Measurements from ENCODE around the gene SAMD4B. TPM values are rescaled to one million over a fixed set of nuclear protein-coding genes. Genes with fewer than 3 reads are reported as not detected.
A peak's percentile ranks its signal among the peaks of the same experiment; 100 is the strongest.

SAMD4B gene
- total and polyA plus RNA-seq, 7 experiments from 2014 or later: 7.3 to 84.6 (median 64.0) TPM

- Mint-ChIP-seq H3K27me3 (no peaks in the 10 kb centered on the region), H3K9me3 (no peaks in the 10 kb centered on the region), H3K36me3 (peaks cover 9 to 34% (median 14%) of the 10 kb centered on the region in 5 donors), H3K27ac (peak overlapping the region in 2 of 9 donors; percentile 48 to 55), H3K4me1 (peaks cover 0 to 3% (median 0%) of the 10 kb centered on the region in 7 donors), H3K4me3 (no peak overlapping the region)
- no peak overlapping the region for H3K4me3 ChIP-seq (ENCODE audit: low read length)
- DNase-seq (no peak), ATAC-seq (no peak)
- no peaks in the 10 kb centered on the region for H3K27me3 ChIP-seq (ENCODE audit: control insufficient read depth in 2 of 2, insufficient read depth in 2 of 2, low read length in 2 of 2)
- POLR2A ChIA-PET: interaction anchor here (0.7 kb wide), 1 partner anchor 129 kb away, joined by 3 read pairs; no protein-coding TSS in a partner anchor
- H3K36me3 ChIP-seq (ENCODE audit: control insufficient read depth in 2 of 3, insufficient read depth in 3 of 3, low read length in 3 of 3): peaks cover 0 to 70% (median 3%) of the 10 kb centered on the region in 3 experiments
- CTCF ChIA-PET: interaction anchor here (0.6 kb wide), 1 partner anchor 1095 kb away, joined by 3 read pairs; no protein-coding TSS in a partner anchor
- H3K27ac ChIP-seq (ENCODE audit: low read depth, low read length): no peak overlapping the region
- no peaks in the 10 kb centered on the region for H3K9me3 ChIP-seq (ENCODE audit: control insufficient read depth in 2 of 3, low read length in 3 of 3)
- intact Hi-C loops (cut with micrococcal nuclease): no loop called here
- no peaks in the 10 kb centered on the region for H3K4me1 ChIP-seq (ENCODE audit: control insufficient read depth in 2 of 2, insufficient read depth in 2 of 2, low read length in 2 of 2)
These were observed 27.0 kb downstream of the SAMD4B start for GRCh38 chr19:39369200-39369599.

DNA sequence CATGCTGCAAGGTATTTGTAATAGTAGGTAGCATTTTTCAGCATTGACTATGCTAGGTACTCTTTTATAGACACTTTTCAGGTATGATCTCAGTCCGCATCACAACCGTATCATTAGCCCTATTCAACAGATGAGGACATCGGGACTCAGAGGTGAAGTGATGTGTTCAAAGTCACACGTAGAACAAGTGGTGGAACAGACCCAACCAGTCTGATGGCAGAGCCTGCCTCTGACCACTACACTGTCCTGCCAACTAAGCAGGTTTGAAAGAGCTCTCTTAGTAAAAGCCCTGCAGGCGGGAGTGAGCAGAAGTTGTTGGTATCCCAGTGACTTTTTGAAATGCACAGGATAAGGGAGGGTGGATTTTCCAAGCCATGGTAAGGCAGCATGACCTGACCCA is 28.5 kb downstream of the SAMD4B start:
- no peak overlapping the region for H3K4me3 Mint-ChIP-seq
- no peaks in the 10 kb centered on the region for H3K27me3 Mint-ChIP-seq
- CTCF ChIA-PET: no interaction called here
- peaks cover 9 to 34% (median 20%) of the 10 kb centered on the region in 5 donors for H3K36me3 Mint-ChIP-seq
- Histone ChIP-seq H3K27ac (ENCODE audit: low read depth, low read length) (no peak overlapping the region), H3K4me1 (ENCODE audit: control insufficient read depth in 2 of 2, insufficient read depth in 2 of 2, low read length in 2 of 2) (no peaks in the 10 kb centered on the region), H3K36me3 (ENCODE audit: control insufficient read depth in 2 of 3, insufficient read depth in 3 of 3, low read length in 3 of 3) (peaks cover 0 to 70% (median 3%) of the 10 kb centered on the region in 3 experiments), H3K27me3 (ENCODE audit: control insufficient read depth in 2 of 2, insufficient read depth in 2 of 2, low read length in 2 of 2) (no peaks in the 10 kb centered on the region), H3K9me3 (ENCODE audit: control insufficient read depth in 2 of 3, low read length in 3 of 3) (no peaks in the 10 kb centered on the region), H3K4me3 (ENCODE audit: low read length) (no peak overlapping the region)
- H3K4me1 Mint-ChIP-seq: peaks cover 0 to 1% (median 0%) of the 10 kb centered on the region in 7 donors
- POLR2A ChIA-PET: no interaction called here
- H3K27ac Mint-ChIP-seq: peak overlapping the region in 2 of 9 donors; percentile 5 to 25
- intact Hi-C loops (cut with micrococcal nuclease): no loop called here
- no peak for DNase-seq
- no peak for ATAC-seq
- no peaks in the 10 kb centered on the region for H3K9me3 Mint-ChIP-seq

DNA sequence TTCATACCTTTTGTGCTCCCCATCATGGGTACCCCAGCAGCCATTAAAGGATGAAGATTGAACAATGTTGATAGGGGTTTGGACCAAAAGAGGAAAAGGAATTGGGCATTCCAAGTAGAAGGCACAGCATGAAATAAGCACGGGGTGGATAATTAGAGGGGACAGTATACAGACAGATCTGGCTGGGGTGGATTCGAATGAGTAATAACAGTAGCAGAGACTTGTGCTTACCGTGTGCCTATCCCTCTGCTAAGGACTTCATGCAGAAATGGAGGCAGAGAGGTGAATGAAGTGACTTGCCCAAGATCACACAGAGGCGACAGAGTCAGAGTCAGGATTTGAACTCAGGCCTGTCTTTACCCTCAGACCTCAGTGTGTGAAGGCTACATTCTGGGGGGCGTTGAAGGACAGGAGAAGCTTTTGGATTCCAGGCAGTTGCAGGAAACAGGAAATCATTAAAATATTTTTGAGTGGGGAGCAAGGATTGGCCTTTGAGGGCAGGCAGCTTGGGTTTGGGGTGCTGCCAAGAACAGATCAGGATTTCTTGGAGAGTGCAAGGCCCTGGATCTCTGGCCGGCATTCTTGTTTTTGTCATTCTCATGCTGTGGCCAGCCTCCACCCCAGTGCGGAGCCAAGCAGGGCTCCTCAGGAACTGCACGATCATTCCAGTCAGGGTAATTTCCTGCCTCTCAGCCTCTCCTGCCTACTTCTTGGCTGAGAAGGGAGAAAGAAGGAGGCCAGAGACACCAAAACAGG is 30.0 kb downstream of the SAMD4B start:
- intact Hi-C loops (cut with micrococcal nuclease): no loop called here
- H3K4me1 ChIP-seq (ENCODE audit: control insufficient read depth in 2 of 2, insufficient read depth in 2 of 2, low read length in 2 of 2): no peaks in the 10 kb centered on the region
- no peaks in the 10 kb centered on the region for H3K9me3 ChIP-seq (ENCODE audit: control insufficient read depth in 2 of 3, low read length in 3 of 3)
- Mint-ChIP-seq H3K4me1 (peaks cover 0 to 1% (median 0%) of the 10 kb centered on the region in 7 donors), H3K27me3 (no peaks in the 10 kb centered on the region), H3K27ac (peak overlapping the region in 5 of 9 donors; percentile 0 to 38 (median 10)), H3K4me3 (no peak overlapping the region), H3K9me3 (no peaks in the 10 kb centered on the region), H3K36me3 (peaks cover 14 to 45% (median 25%) of the 10 kb centered on the region in 5 donors)
- H3K36me3 ChIP-seq (ENCODE audit: control insufficient read depth in 2 of 3, insufficient read depth in 3 of 3, low read length in 3 of 3): peaks cover 4 to 75% (median 10%) of the 10 kb centered on the region in 3 experiments
- ChIA-PET POLR2A (no interaction called here), CTCF (interaction anchor here (0.7 kb wide), 1 partner anchor 1076 kb away, joined by 3 read pairs; no protein-coding TSS in a partner anchor)
- H3K27ac ChIP-seq (ENCODE audit: low read depth, low read length): no peak overlapping the region
- H3K27me3 ChIP-seq (ENCODE audit: control insufficient read depth in 2 of 2, insufficient read depth in 2 of 2, low read length in 2 of 2): no peaks in the 10 kb centered on the region
- ATAC-seq (no peak), DNase-seq (no peak)
- no peak overlapping the region for H3K4me3 ChIP-seq (ENCODE audit: low read length)

DNA sequence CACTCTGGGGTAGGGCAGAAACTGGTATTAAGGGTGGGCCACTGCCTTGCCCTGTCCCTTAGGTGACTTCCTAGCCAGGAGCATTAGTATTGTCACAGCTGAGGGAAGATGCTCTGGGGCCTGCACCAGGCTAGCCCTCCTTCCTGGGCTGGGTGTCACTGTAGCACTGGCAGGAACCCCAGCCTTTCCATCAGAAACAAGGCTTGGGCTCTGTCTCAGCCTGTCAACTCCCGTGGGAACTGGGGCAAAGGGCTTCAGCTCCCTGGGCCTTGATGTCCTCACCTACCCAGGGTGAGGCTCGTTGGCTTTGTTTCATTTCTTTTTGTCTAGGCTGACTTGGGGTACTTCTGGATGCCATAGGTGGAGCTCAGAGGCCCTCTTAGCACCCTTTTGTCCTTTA is 30.7 kb downstream of the SAMD4B start:
- Mint-ChIP-seq H3K9me3 (no peaks in the 10 kb centered on the region), H3K4me3 (no peak overlapping the region), H3K4me1 (peaks cover 0 to 1% (median 0%) of the 10 kb centered on the region in 7 donors), H3K27me3 (no peaks in the 10 kb centered on the region), H3K27ac (peak overlapping the region in 1 of 9 donors; percentile 26), H3K36me3 (peaks cover 14 to 50% (median 26%) of the 10 kb centered on the region in 5 donors)
- DNase-seq: no peak
- H3K36me3 ChIP-seq (ENCODE audit: control insufficient read depth in 2 of 3, insufficient read depth in 3 of 3, low read length in 3 of 3): peaks cover 4 to 83% (median 16%) of the 10 kb centered on the region in 3 experiments
- H3K4me1 ChIP-seq (ENCODE audit: control insufficient read depth in 2 of 2, insufficient read depth in 2 of 2, low read length in 2 of 2): no peaks in the 10 kb centered on the region
- no peaks in the 10 kb centered on the region for H3K27me3 ChIP-seq (ENCODE audit: control insufficient read depth in 2 of 2, insufficient read depth in 2 of 2, low read length in 2 of 2)
- POLR2A ChIA-PET: no interaction called here
- no peak for ATAC-seq
- CTCF ChIA-PET: no interaction called here
- H3K4me3 ChIP-seq (ENCODE audit: low read length): no peak overlapping the region
- no peak overlapping the region for H3K27ac ChIP-seq (ENCODE audit: low read depth, low read length)
- intact Hi-C loops (cut with micrococcal nuclease): no loop called here
- H3K9me3 ChIP-seq (ENCODE audit: control insufficient read depth in 2 of 3, low read length in 3 of 3): no peaks in the 10 kb centered on the region

- H3K36me3 ChIP-seq (ENCODE audit: control insufficient read depth in 2 of 3, insufficient read depth in 3 of 3, low read length in 3 of 3): peaks cover 4 to 89% (median 21%) of the 10 kb centered on the region in 3 experiments
- H3K27ac Mint-ChIP-seq: peak overlapping the region in 1 of 9 donors; percentile 6
- H3K9me3 ChIP-seq (ENCODE audit: control insufficient read depth in 2 of 3, low read length in 3 of 3): no peaks in the 10 kb centered on the region
- peaks cover 0 to 1% (median 0%) of the 10 kb centered on the region in 7 donors for H3K4me1 Mint-ChIP-seq
- no peaks in the 10 kb centered on the region for H3K27me3 Mint-ChIP-seq
- H3K36me3 Mint-ChIP-seq: peaks cover 9 to 58% (median 17%) of the 10 kb centered on the region in 5 donors
- intact Hi-C loops (cut with micrococcal nuclease): no loop called here
- ChIA-PET CTCF (no interaction called here), POLR2A (interaction anchor here (0.5 kb wide), 1 partner anchor 74 kb away, joined by 6 read pairs; no protein-coding TSS in a partner anchor)
- H3K9me3 Mint-ChIP-seq: no peaks in the 10 kb centered on the region
- H3K27me3 ChIP-seq (ENCODE audit: control insufficient read depth in 2 of 2, insufficient read depth in 2 of 2, low read length in 2 of 2): no peaks in the 10 kb centered on the region
- H3K4me3 Mint-ChIP-seq: no peak overlapping the region
- no peak for DNase-seq
- H3K4me1 ChIP-seq (ENCODE audit: control insufficient read depth in 2 of 2, insufficient read depth in 2 of 2, low read length in 2 of 2): no peaks in the 10 kb centered on the region
- no peak for ATAC-seq
- no peak overlapping the region for H3K4me3 ChIP-seq (ENCODE audit: low read length)
- no peak overlapping the region for H3K27ac ChIP-seq (ENCODE audit: low read depth, low read length)
These were observed 33.7 kb downstream of the SAMD4B start for GRCh38 chr19:39375929-39376328.

DNA sequence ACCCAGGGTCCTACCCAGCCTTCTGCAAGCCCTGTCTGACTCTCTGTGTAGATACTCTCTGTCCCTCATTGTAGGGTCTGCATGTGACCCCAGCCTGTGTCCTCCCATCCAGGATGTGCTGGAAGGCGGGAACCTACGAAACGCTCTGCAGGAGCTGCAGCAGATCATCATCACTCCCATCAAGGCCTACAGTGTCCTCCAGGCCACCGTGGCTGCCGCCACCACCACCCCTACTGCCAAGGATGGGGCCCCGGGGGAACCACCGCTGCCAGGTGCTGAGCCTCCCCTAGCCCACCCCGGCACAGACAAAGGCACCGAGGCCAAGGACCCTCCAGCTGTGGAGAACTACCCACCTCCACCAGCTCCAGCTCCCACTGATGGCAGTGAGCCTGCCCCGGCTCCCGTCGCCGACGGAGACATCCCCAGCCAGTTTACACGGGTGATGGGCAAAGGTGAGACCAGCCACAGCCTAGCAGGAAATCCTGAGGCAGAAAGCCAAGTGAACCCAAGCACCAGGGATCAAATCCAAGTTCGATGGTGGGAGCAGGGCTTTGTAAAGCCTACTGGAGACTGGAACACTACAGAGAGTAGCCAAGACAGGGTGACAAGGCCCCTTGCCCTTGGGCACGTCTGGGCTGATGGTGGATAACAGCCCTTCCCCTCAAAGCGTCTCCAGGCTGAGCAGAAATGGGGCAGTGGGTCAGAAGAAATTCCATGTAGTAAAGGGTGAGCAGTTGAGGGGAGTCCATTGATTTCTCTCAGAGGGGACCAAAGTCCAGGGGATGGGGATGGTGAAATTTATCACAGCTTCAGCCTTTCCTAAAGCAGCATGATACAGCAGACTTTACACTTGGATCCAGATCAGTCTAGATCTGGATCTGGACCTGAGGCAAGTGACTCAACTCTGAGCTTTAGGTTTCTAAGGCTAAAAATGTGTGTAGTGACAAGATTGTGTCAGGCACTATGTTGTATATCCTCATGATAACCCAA is 35.4 kb downstream of the SAMD4B start:
- ChIA-PET POLR2A (no interaction called here), CTCF (no interaction called here)
- no peaks in the 10 kb centered on the region for H3K9me3 Mint-ChIP-seq
- DNase-seq (no peak), ATAC-seq (no peak)
- no peak overlapping the region for H3K27ac ChIP-seq (ENCODE audit: low read depth, low read length)
- H3K27ac Mint-ChIP-seq: peak overlapping the region in 5 of 9 donors; percentile 1 to 69 (median 34)
- no peak overlapping the region for H3K4me3 ChIP-seq (ENCODE audit: low read length)
- peaks cover 4 to 90% (median 30%) of the 10 kb centered on the region in 3 experiments for H3K36me3 ChIP-seq (ENCODE audit: control insufficient read depth in 2 of 3, insufficient read depth in 3 of 3, low read length in 3 of 3)
- no peaks in the 10 kb centered on the region for H3K4me1 Mint-ChIP-seq
- peaks cover 9 to 57% (median 18%) of the 10 kb centered on the region in 5 donors for H3K36me3 Mint-ChIP-seq
- H3K27me3 Mint-ChIP-seq: no peaks in the 10 kb centered on the region
- no peaks in the 10 kb centered on the region for H3K27me3 ChIP-seq (ENCODE audit: control insufficient read depth in 2 of 2, insufficient read depth in 2 of 2, low read length in 2 of 2)
- intact Hi-C loops (cut with micrococcal nuclease): no loop called here
- H3K4me1 ChIP-seq (ENCODE audit: control insufficient read depth in 2 of 2, insufficient read depth in 2 of 2, low read length in 2 of 2): no peaks in the 10 kb centered on the region
- no peaks in the 10 kb centered on the region for H3K9me3 ChIP-seq (ENCODE audit: control insufficient read depth in 2 of 3, low read length in 3 of 3)
- no peak overlapping the region for H3K4me3 Mint-ChIP-seq

All from naive thymus-derived CD4-positive, alpha-beta T cell (primary cell).